Lung (tissue), 12 donors: ENCODE measurements around the gene FBXO27. TPM values are rescaled to one million over a fixed set of nuclear protein-coding genes. Genes with fewer than 3 reads are reported as not detected.

Source experiments
- ATAC-seq: fragments of 200-7000 bp; cut with Tn5 transposase; one replicate; pipeline ENCODE4 v1.9.1; 2020; ENCODE audit warnings: moderate number of reproducible peaks; ENCODE audit not compliant: insufficient read depth, low FRiP score
- DNase-seq, 3 donors: peaks; one replicate each; pipeline ENCODE4 v3.0.0-alpha.2; 2013 to 2017
- H3K27ac ChIP-seq, 2 donors: one replicate each; pipeline ENCODE4 v1.5.1; 2013; ENCODE audit warnings: mild to moderate bottlenecking in 2 of 2, moderate library complexity in 2 of 2, control low read depth in 1 of 2, inconsistent platforms in 1 of 2, low read depth in 1 of 2, low read length in 1 of 2
- H3K27me3 ChIP-seq, 3 donors: one replicate each; pipeline ENCODE4 v1.5.1; 2013; ENCODE audit warnings: low read length in 2 of 3; ENCODE audit not compliant: control insufficient read depth in 3 of 3, insufficient read depth in 3 of 3
- H3K36me3 ChIP-seq, 4 donors: one replicate each; pipeline ENCODE4 v1.5.1; 2013; ENCODE audit warnings: low read length in 4 of 4, mild to moderate bottlenecking in 1 of 4, moderate library complexity in 1 of 4; ENCODE audit not compliant: control insufficient read depth in 4 of 4, insufficient read depth in 4 of 4
- H3K4me1 ChIP-seq, 5 donors: one replicate each; pipeline ENCODE4 v1.5.1; 2013; ENCODE audit warnings: low read length in 5 of 5, mild to moderate bottlenecking in 2 of 5, moderate library complexity in 1 of 5; ENCODE audit not compliant: control insufficient read depth in 5 of 5, insufficient read depth in 5 of 5
- H3K4me3 ChIP-seq: one replicate; pipeline ENCODE4 v1.5.1; 2013; ENCODE audit warnings: mild to moderate bottlenecking, control low read depth, moderate library complexity
- H3K9ac ChIP-seq, 2 donors: one replicate each; pipeline ENCODE4 v1.5.1; 2013; ENCODE audit warnings: low read length in 2 of 2, control low read depth in 1 of 2; ENCODE audit not compliant: insufficient read depth in 1 of 2
- H3K9me3 ChIP-seq, 4 donors: one replicate each; pipeline ENCODE4 v1.5.1; 2013; ENCODE audit warnings: low read length in 3 of 4, mild to moderate bottlenecking in 1 of 4, moderate library complexity in 1 of 4; ENCODE audit not compliant: control insufficient read depth in 4 of 4, insufficient read depth in 3 of 4
- CTCF ChIP-seq: IDR thresholded peaks from 2 replicates; pipeline ENCODE4 v1.5.1; 2012; ENCODE audit warnings: mild to moderate bottlenecking; ENCODE audit errors: control extremely low read depth, extremely low read depth
- WGBS, 2 donors: extraction: QIAGEN DNeasy Blood & Tissue Kit; methylation state at CpG; one replicate each; pipeline ENCODE4 v1.1.7; 2013; 5-methylcytosine and 5-hydroxymethylcytosine counted together
- polyA plus RNA-seq, 2 donors: library from polyadenylated mRNA; stranded (reverse); fragments of 200-250 nt; gene quantifications; one replicate each; pipeline ENCODE4 v1.2.1, GENCODE V29; 2013
- total RNA-seq, 2 donors: library from RNA; depleted of rRNA in 1 of 2; stranded (reverse); fragments of >200 nt in 1 of 2; gene quantifications; one replicate each; pipeline ENCODE4 v1.2.1, GENCODE V29; 2014 to 2021
- donor health status: control.
- donor health status: control.
- donor health status: Bipolar disorder and iron deficiency.
- donor health status: healthy.
- donor health status: DM: yes; HTN: yes; CAD: no.

The FBXO27 gene
- total and polyA plus RNA-seq, 4 donors: 2.8 to 18.0 (median 5.6) TPM

DNA sequence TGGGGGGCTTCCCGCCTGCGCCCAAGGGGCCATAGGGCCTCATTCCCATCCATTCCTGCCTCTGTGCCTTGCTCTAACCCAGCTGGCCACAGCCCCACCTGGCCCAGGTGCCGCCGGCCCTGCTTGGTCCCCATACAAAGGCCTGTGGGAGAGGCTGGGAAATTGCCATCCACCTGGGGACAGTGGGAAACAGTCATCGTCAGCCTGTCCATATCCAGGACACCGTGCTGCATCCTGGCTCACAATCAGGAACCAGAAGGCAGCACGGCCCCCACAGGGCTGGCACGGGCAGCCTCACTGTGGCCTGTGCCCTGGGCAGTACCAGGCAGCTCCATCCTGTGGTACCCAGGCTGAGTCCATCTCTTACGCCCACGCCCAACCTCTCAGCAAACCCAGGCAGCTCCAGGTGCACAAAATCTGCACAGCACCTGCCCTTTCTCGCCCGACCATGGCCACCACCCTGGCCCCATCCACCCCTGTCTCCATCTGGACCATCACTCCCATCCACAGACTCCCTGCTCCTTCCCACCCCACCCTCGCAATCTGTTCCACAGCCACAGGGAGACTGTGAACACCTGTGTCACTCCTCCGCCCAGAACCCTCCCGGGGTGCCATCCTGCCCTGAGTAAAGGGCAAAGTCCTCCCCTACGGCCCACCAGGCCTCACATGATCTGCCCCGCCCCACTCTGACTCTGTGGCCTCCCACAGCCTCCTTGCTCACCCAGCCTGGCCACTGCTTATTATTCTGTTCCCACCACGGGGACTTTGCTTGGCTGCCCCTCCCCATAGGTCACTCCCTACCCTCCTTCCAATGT lies 21.1 kb upstream of the FBXO27 start:
- no peak for TF ChIP-seq CTCF
- Histone ChIP-seq H3K4me1 (no peaks in the 10 kb centered on the region), H3K9me3 (peaks cover 0 to 2% (median 0%) of the 10 kb centered on the region in 4 donors), H3K27me3 (no peaks in the 10 kb centered on the region), H3K4me3 (no peak overlapping the region), H3K9ac (no peak overlapping the region), H3K27ac (no peak overlapping the region), H3K36me3 (no peaks in the 10 kb centered on the region)
- ATAC-seq (peak; percentile 11), DNase-seq (no peak)
- WGBS, 2 donors: 88 to 93% methylated on average over 18 of the region's 18 CpGs

DNA sequence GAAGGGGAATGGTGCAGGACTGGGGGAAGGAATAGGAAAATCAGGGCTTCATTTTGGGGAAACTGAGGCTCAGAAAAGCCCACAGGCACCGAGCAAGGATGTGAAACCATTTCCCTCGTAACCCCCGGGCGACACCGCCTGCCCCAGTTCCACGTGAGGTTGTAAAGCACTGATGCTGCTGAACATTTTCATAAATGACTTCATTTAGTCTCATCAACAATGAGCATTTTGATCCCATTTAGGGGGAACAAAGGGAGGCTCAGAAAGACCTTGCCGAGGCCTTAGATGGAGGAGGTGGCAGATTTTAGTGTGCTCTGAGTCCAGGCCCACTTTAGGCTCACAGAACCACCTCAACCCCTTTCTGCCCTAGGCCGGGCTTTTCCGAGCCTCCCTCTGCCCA lies 20.5 kb upstream of the FBXO27 start:
- TF ChIP-seq CTCF: no peak
- Histone ChIP-seq H3K4me3 (no peak overlapping the region), H3K9me3 (peaks cover 0 to 2% (median 0%) of the 10 kb centered on the region in 4 donors), H3K9ac (no peak overlapping the region), H3K4me1 (no peaks in the 10 kb centered on the region), H3K27ac (no peak overlapping the region), H3K36me3 (no peaks in the 10 kb centered on the region), H3K27me3 (no peaks in the 10 kb centered on the region)
- DNase-seq (no peak), ATAC-seq (no peak)
- 79 to 82% methylated on average over 9 of the region's 9 CpGs for WGBS, 2 donors

DNA sequence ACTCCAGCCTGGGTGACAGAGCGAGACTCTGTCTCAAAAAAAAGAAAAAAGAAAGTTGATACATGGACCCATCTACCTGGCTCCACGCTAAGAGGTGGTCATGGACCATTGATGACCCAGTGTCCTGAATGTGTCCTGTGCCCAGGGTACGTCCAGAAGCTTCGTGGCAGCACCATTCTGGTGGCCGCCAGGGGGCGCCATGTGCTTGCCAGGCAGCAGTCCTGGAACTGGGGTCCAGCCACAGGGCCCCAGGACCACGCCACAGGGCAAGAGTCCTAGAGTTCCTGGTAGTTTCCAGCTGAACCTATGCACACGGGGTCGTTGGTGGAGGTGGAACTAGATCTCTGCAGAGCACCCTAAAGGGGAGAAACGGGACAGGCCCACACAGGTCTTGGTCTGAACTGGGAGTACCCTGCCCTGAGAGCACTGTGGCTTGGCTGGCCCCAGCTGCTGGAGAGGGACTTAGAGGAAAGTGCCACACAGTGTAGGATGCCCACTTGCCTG lies 19.9 kb upstream of the FBXO27 start:
- H3K9me3 ChIP-seq: peaks cover 0 to 2% (median 0%) of the 10 kb centered on the region in 4 donors
- H3K4me1 ChIP-seq: no peaks in the 10 kb centered on the region
- H3K36me3 ChIP-seq: no peaks in the 10 kb centered on the region
- no peaks in the 10 kb centered on the region for H3K27me3 ChIP-seq
- peak; percentile 46 for TF ChIP-seq CTCF
- DNase-seq (peak; percentile 15 to 50 (median 43)), ATAC-seq (no peak)
- H3K9ac ChIP-seq: no peak overlapping the region
- WGBS, 2 donors: 20 to 26% methylated on average over 10 of the region's 10 CpGs
- no peak overlapping the region for H3K4me3 ChIP-seq
- H3K27ac ChIP-seq: no peak overlapping the region
